Astrocyte of the hippocampus (primary cell): ENCODE data around the gene CNIH2.

Experiments
- DNase-seq: peaks from one replicate; pipeline ENCODE4 v3.0.0; 2011; ENCODE audit warnings: low read depth, low spot score

Gene CNIH2

DNA sequence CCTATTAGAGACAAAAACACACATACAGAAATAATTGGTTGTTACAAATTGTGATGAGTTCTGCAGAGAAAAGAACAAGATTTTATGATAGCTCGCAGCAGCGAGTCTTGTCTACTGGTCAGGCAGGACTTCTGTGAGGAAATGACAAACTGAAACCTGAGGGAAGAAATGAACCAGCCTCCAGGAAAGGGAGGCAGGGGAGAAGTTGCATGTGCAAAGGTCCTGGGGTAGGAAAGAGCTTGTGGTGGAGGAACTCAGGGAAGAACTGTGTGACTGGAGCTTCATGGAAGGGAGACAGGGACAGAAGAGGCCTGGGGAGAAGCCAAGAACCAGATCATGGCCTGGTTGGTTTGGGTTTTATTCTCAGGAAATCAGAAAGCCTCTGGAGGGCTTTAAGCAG is 18.8 kb upstream of the CNIH2 start:
- DNase-seq = no peak

GRCh38 chr11:66259956-66260355 is 18.0 kb upstream of the CNIH2 start:
- DNase-seq = no peak

GRCh38 chr11:66261578-66261977 is 16.4 kb upstream of the CNIH2 start:
- no peak for DNase-seq

DNA sequence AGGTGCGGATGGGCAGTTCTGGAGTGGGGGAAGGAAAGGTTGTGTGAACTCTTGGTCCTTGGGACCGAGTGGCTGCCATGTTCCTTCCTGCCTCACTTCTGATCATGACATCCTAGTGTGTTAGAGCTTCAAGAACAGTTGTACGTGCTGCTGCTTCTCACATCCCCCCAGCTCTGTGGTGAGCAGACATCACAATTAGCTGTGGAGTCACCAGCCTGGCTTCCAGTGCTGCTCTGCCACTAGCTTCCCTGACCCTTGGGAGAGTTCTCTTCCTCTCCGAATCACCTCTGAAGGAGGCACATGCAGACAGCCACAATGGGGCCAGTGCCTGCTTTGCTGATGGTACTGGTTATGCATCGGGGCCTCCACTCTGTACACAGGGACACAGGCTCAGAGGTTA is 15.8 kb upstream of the CNIH2 start:
- DNase-seq = no peak

GRCh38 chr11:66262696-66263095 is 15.3 kb upstream of the CNIH2 start:
- no peak for DNase-seq

DNA sequence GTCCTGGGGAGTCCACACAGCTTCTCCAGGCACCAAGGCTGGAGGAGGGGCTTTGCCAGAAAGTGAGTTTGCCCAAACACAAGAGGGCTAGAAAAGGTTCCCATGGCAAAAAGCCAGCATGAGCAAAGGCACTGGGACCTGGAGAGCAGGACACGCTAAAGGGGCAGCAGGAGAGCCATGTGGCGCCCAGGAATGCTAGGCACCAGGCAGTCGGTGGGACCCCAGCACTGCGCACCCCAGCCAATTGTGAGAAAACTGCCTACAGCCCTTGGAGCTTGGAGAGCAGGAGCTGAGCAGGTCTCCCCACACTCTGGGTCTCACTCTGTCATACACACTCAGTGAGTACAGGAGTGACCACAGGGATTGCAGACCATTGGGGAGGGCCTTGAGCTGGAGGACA is 14.7 kb upstream of the CNIH2 start:
- no peak for DNase-seq

GRCh38 chr11:66263785-66264184 is 14.2 kb upstream of the CNIH2 start:
- no peak for DNase-seq

- DNase-seq = no peak
Measured at GRCh38 chr11:66264383-66264782, 13.6 kb upstream of the CNIH2 start.

- no peak for DNase-seq
Measured at GRCh38 chr11:66264914-66265313, 13.1 kb upstream of the CNIH2 start.

- no peak for DNase-seq
Measured at GRCh38 chr11:66265531-66266377, 12.2 kb upstream of the CNIH2 start.

DNA sequence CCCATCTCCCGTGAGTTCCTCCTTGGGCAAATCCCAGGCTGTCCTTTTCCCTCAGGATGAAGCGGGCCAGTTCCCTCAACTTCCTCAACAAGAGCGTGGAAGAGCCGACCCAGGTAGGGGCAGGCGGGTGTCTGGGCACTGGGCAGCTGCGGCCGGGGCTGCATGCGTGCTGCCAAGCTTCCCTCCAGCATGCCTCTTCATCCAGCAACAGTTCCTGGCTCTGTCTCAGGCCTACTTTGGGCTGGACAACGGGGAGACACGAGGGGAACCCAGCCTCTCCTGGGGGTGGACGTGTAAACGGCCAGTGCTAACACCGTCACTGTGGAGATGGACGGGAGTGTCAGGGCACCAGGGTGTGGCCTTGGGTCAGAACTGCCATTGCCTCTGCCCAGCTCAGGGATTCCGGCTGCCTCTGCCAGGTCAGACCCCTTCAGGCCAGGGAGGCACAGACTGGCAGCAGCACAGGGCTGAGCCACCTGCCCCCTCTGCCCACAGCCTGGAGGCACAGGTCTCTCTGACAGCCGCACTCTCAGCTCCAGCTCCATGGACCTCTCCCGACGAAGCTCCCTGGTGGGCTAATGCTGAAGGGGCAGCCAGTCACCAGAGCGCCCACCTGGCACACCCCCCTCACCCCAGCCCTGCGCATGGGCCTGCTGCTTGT is 11.5 kb upstream of the CNIH2 start:
- no peak for DNase-seq

DNA sequence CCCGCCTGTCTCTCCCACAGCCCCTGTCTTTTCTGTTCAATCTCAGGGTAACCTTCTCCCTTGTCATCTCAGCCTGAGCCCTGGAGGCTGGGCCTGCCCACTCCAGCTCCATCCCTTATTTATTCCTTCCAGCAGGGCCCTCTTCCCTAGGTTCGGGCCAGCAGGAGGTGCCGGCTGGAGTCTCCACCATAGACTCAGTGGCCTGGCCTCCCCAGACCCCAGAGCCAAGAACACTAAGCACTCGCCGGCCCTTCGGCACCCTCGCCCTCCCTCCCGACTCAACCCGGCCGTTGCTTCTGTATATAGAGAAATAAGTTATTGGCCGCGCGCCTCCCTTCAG is 11.0 kb upstream of the CNIH2 start:
- DNase-seq = no peak

DNA sequence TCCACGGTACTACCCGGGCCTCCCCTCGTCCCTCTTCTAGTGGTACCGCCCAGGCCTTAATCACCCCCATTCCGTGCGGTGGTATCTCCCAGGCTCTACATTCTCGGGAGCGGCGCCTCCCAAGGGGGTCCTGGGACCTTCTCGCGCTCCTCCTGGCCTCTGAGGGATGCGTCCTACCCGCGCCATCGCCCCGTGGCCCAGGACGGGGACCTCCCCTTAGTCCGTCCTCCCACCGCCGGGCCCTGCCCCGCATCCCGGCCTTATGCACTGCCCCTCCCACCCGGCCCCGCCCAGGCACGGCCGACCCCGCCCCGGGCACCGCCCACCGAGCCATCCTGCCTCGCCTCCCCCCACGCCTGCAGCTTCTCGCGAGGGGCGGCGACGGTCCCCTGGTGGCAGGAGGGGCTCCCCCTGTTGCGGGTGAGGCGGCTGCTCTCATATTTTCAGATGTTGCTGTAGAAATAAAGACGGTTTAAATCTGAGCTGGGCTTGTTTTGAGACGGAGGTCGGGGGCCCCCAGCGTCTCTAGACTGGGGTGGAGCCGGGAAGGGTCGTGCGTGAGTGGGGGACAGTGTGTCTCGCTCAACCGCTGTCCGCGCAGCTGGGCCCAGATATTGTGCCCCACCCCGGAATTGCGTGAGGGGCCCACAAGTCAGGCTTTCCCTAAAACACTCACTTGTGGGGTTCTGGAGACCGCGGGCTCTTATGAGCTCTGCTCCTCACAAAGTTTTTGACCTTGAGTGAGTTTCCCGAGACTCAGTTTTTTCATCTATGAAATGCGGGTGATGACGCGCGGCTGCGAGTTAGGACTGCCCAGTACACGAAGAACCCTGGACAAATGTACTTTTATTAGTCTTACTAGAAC is 10.4 kb upstream of the CNIH2 start:
- peak; percentile 97 for DNase-seq

GRCh38 chr11:66268244-66268951 is 9.6 kb upstream of the CNIH2 start, which contains the start of gene RAB1B:
Gene RAB1B (plus strand): TSS chr11:66268639. CDS start chr11:66268680, 41 bp downstream.
- peak; percentile 100 for DNase-seq

DNA sequence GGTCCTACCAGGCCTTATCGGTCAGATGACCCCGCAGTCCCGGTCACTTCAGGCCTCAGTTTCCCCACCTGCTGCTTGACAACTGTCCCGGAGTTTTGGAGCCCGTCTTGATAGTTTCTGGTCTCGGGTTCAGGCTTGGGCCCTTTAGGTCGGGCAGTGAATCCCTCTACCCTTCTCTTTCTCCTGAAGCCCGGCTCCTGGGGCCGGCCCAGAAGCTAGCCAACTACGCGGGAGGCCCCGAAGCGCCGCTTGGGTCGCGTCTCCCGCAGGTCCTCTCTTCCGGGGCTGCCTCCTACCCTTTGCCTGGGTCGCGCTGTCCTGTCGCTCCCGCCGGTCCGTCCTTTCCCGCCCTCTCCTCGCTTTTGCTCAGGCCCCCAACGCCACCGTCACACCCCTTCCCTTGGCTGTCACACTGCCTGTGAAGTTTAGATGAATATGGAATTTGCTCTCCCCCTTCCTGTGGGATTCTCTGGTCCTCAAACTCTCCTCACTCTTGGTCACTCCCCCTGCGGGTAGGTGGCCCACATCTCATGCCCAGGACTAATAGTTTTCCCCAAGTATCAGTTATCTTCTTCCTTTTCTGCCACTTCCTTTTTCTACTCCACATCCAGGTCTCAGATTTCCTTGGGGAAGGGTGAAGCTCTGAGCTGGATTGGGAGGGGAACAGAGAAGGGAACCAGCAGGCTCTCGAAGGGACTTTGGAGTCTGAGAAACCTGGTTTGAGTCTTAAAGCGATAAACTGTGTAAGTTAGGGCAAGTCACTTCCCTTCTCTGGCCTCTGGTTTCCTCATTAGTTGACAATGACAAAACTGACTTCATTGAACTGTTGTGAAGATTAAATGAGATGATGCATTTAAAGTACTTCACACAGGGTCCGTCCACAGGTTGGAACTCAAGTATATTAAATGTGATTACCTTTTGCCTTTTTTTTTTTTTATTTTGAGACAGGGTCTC is 8.7 kb upstream of the CNIH2 start:
- DNase-seq = peak; percentile 61

GRCh38 chr11:66271816-66272215 is 6.2 kb upstream of the CNIH2 start:
- DNase-seq = no peak

- no peak for DNase-seq
Measured at GRCh38 chr11:66272596-66272995, 5.4 kb upstream of the CNIH2 start.

- DNase-seq = no peak
Measured at GRCh38 chr11:66274219-66274618, 3.8 kb upstream of the CNIH2 start.

DNA sequence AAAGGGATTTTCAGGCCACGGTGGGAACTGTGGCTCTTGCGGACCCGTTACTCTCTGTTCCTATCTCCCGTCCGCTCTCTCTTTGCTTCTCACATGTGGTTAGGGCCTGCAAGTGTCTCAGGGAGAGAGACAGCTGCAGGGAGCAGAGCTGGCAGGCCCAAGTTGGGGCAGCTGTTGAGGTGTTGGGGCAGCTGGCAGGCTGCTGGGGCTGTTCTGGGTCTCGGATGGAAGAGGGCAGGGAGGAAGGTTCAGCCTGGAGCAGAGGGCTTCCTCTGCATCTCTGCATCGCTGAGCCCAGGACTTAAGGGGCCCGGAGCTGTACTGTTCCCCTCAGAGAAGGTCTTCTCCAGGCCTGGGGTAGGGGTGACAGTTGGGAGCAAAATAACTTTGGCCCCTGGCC is 2.6 kb upstream of the CNIH2 start:
- no peak for DNase-seq

DNA sequence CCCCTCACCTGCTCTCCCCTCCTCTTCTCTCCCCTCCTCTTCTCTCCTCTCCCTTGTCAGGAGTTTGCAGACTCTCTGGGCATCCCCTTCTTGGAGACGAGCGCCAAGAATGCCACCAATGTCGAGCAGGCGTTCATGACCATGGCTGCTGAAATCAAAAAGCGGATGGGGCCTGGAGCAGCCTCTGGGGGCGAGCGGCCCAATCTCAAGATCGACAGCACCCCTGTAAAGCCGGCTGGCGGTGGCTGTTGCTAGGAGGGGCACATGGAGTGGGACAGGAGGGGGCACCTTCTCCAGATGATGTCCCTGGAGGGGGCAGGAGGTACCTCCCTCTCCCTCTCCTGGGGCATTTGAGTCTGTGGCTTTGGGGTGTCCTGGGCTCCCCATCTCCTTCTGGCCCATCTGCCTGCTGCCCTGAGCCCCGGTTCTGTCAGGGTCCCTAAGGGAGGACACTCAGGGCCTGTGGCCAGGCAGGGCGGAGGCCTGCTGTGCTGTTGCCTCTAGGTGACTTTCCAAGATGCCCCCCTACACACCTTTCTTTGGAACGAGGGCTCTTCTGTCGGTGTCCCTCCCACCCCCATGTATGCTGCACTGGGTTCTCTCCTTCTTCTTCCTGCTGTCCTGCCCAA is 1.9 kb upstream of the CNIH2 start:
- DNase-seq = no peak
